Fibroblast of lung (primary cell): ENCODE results near the gene HMGA1.

ENCODE experiments used
- CTCF ChIP-seq, 2 donors: IDR thresholded peaks in 1 of 2; conservative IDR thresholded peaks in 1 of 2; 1 replicate in 1 of 2; 2 replicates in 1 of 2; pipeline ENCODE4 v1.5.1; 2011 to 2012; ENCODE audit warnings: low read length in 2 of 2, control low read depth in 1 of 2, inconsistent platforms in 1 of 2, low read depth in 1 of 2, mild to moderate bottlenecking in 1 of 2
- EZH2 ChIP-seq: IDR thresholded peaks from 2 replicates; pipeline ENCODE4 v1.5.1; 2012; ENCODE audit warnings: low read length, control low read depth, mild to moderate bottlenecking; ENCODE audit errors: missing control alignments

GRCh38 chr6:34239500-34239825 lies 2.8 kb downstream of the HMGA1 start:
- TF ChIP-seq CTCF (conservative IDR thresholded peaks at IDR 0.05 in 1 of 2, IDR thresholded peaks at IDR 0.05 in 1 of 2; ENCODE audit: low read depth in 1 of 2, low read length in 2 of 2) (no peak), EZH2 (no peak)
